Cerebellar cortex (tissue), 1 donor: ENCODE results near the gene LMO1.

Source experiments
- DNase-seq: peaks from one replicate; pipeline ENCODE4 v3.0.0-alpha.2; 2015; ENCODE audit warnings: low spot score

Gene LMO1

GRCh38 chr11:8263769-8264410 lies at the start of gene LMO1:
TSS of gene LMO1 (minus strand) at chr11:8263878. CDS start at chr11:8263362, 516 bp downstream.
- peak; percentile 85 for DNase-seq

- no peak for DNase-seq
Measured at GRCh38 chr11:8312986-8313385, 49.3 kb upstream of the LMO1 start.

- DNase-seq, result no peak
Measured at GRCh38 chr11:8311366-8311765, 47.7 kb upstream of the LMO1 start.

- no peak for DNase-seq
Measured at GRCh38 chr11:8310743-8311298, 47.1 kb upstream of the LMO1 start.

GRCh38 chr11:8309862-8310261 lies 46.2 kb upstream of the LMO1 start:
- no peak for DNase-seq

- no peak for DNase-seq
Measured at GRCh38 chr11:8309311-8309710, 45.6 kb upstream of the LMO1 start.

- no peak for DNase-seq
Measured at GRCh38 chr11:8307601-8308000, 43.9 kb upstream of the LMO1 start.

GRCh38 chr11:8301622-8302021 lies 37.9 kb upstream of the LMO1 start:
- no peak for DNase-seq

- no peak for DNase-seq
Measured at GRCh38 chr11:8298801-8299786, 35.4 kb upstream of the LMO1 start.

GRCh38 chr11:8297781-8298440 lies 34.2 kb upstream of the LMO1 start:
- no peak for DNase-seq

GRCh38 chr11:8296872-8297271 lies 33.2 kb upstream of the LMO1 start:
- no peak for DNase-seq

- DNase-seq, result no peak
Measured at GRCh38 chr11:8296038-8296649, 32.5 kb upstream of the LMO1 start.

- no peak for DNase-seq
Measured at GRCh38 chr11:8294251-8294935, 30.7 kb upstream of the LMO1 start.

GRCh38 chr11:8293171-8293570 lies 29.5 kb upstream of the LMO1 start:
- no peak for DNase-seq

- no peak for DNase-seq
Measured at GRCh38 chr11:8292351-8292750, 28.7 kb upstream of the LMO1 start.

- DNase-seq, result no peak
Measured at GRCh38 chr11:8291421-8292350, 28.0 kb upstream of the LMO1 start.

- DNase-seq, result no peak
Measured at GRCh38 chr11:8290081-8290810, 26.6 kb upstream of the LMO1 start.

GRCh38 chr11:8289492-8289918 lies 25.8 kb upstream of the LMO1 start:
- DNase-seq, result no peak

GRCh38 chr11:8288824-8289491 lies 25.3 kb upstream of the LMO1 start:
- no peak for DNase-seq
